ENCODE results near the gene GLMN. TPM values are rescaled to one million over a fixed set of nuclear protein-coding genes. Genes with fewer than 3 reads are reported as not detected.

GLMN gene
- total RNA-seq, 4 donors from 2014 or later = 2.0 to 24.6 (median 13.4) TPM

GRCh38 chr1:92244376-92244775 lies 54.4 kb downstream of the GLMN start:
- Histone ChIP-seq H3K9me3 (no peaks in the 10 kb centered on the region), H3K27ac (no peak overlapping the region), H3K36me3 (no peaks in the 10 kb centered on the region), H3K4me1 (no peaks in the 10 kb centered on the region), H3K27me3 (no peaks in the 10 kb centered on the region), H3K4me3 (no peak overlapping the region)
- intact Hi-C loops (cut with DNase I; ENCODE audit: low total_unique reads) = no loop called here
- no peak for DNase-seq
- TF ChIP-seq POLR2A (IDR thresholded peaks at IDR 0.05) = no peak
- TF ChIP-seq, protein P1, sequence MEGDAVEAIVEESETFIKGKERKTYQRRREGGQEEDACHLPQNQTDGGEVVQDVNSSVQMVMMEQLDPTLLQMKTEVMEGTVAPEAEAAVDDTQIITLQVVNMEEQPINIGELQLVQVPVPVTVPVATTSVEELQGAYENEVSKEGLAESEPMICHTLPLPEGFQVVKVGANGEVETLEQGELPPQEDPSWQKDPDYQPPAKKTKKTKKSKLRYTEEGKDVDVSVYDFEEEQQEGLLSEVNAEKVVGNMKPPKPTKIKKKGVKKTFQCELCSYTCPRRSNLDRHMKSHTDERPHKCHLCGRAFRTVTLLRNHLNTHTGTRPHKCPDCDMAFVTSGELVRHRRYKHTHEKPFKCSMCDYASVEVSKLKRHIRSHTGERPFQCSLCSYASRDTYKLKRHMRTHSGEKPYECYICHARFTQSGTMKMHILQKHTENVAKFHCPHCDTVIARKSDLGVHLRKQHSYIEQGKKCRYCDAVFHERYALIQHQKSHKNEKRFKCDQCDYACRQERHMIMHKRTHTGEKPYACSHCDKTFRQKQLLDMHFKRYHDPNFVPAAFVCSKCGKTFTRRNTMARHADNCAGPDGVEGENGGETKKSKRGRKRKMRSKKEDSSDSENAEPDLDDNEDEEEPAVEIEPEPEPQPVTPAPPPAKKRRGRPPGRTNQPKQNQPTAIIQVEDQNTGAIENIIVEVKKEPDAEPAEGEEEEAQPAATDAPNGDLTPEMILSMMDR (IDR thresholded peaks at IDR 0.05) = no peak

DNA sequence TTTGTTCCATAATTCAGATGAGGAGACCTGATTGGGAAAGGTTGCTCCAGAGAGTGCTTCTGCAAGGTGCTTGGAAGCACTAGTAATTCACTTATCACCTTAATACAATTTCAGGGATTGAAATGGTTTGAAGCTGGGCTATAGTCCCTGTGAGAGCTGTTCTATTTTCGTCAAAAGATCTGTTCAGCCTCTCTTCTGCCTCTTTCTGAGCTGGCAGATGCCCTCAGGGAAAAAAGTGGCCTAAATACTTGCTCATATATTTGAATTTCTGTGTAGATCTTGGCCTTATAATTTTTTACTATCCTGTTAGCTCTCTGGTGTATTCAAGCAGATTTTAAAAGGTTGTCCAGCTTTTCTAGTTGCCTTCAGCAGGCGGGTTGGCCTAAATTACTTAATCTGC lies 58.8 kb downstream of the GLMN start:
- no peaks in the 10 kb centered on the region for H3K36me3 ChIP-seq
- no peak overlapping the region for H3K27ac ChIP-seq
- no peak for TF ChIP-seq POLR2A (IDR thresholded peaks at IDR 0.05)
- TF ChIP-seq, protein P1 (IDR thresholded peaks at IDR 0.05) = no peak
- no peak for DNase-seq
- no peaks in the 10 kb centered on the region for H3K4me1 ChIP-seq
- no peak overlapping the region for H3K4me3 ChIP-seq
- H3K27me3 ChIP-seq = no peaks in the 10 kb centered on the region
- no peaks in the 10 kb centered on the region for H3K9me3 ChIP-seq
- intact Hi-C loops (cut with DNase I; ENCODE audit: low total_unique reads) = no loop called here

- intact Hi-C loops (cut with DNase I; ENCODE audit: low total_unique reads) = no loop called here
- no peaks in the 10 kb centered on the region for H3K9me3 ChIP-seq
- H3K36me3 ChIP-seq = no peaks in the 10 kb centered on the region
- TF ChIP-seq, protein P1 (IDR thresholded peaks at IDR 0.05) = no peak
- TF ChIP-seq POLR2A (IDR thresholded peaks at IDR 0.05) = no peak
- H3K4me1 ChIP-seq = no peaks in the 10 kb centered on the region
- H3K27ac ChIP-seq = no peak overlapping the region
- no peaks in the 10 kb centered on the region for H3K27me3 ChIP-seq
- no peak overlapping the region for H3K4me3 ChIP-seq
- DNase-seq = no peak
These were observed 68.1 kb downstream of the GLMN start for GRCh38 chr1:92230736-92231135.

GRCh38 chr1:92228401-92228800 lies 70.4 kb downstream of the GLMN start:
- TF ChIP-seq POLR2A (IDR thresholded peaks at IDR 0.05) = no peak
- TF ChIP-seq, protein P1 (IDR thresholded peaks at IDR 0.05) = no peak
- Histone ChIP-seq H3K27ac (no peak overlapping the region), H3K4me1 (no peaks in the 10 kb centered on the region), H3K36me3 (no peaks in the 10 kb centered on the region), H3K9me3 (no peaks in the 10 kb centered on the region), H3K4me3 (no peak overlapping the region), H3K27me3 (no peaks in the 10 kb centered on the region)
- DNase-seq = no peak
- intact Hi-C loops (cut with DNase I; ENCODE audit: low total_unique reads) = no loop called here

DNA sequence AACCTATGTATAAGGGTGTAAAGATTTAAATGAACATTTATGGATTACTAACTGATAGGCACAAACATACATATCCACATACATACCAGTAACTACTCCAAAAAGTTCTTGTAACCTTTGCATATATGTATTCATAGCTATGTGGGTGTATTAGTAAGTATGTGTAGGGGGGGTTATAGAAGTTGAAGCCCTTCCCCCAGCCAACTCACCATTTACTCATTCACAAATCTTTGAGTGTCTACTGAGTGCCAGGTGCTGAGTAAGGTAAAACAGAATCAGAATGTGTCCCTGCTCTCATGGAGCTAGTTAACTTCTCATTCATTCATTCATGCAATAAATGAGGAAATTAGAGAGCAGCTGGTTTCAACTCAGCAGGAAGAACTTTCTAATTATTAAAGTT lies 79.8 kb downstream of the GLMN start:
- intact Hi-C loops (cut with DNase I; ENCODE audit: low total_unique reads) = no loop called here
- Histone ChIP-seq H3K27me3 (no peaks in the 10 kb centered on the region), H3K27ac (no peak overlapping the region), H3K36me3 (no peaks in the 10 kb centered on the region), H3K9me3 (no peaks in the 10 kb centered on the region), H3K4me1 (no peaks in the 10 kb centered on the region), H3K4me3 (no peak overlapping the region)
- DNase-seq = no peak
- TF ChIP-seq, protein P1 (IDR thresholded peaks at IDR 0.05) = no peak
- no peak for TF ChIP-seq POLR2A (IDR thresholded peaks at IDR 0.05)
